ENCODE measurements around the gene ABHD16A. TPM values are rescaled to one million over a fixed set of nuclear protein-coding genes. Genes with fewer than 3 reads are reported as not detected.
A peak's percentile ranks its signal among the peaks of the same experiment; 100 is the strongest.

The ABHD16A gene
- total RNA-seq, 2 experiments from 2014 or later = 53.1 to 55.0 TPM

DNA sequence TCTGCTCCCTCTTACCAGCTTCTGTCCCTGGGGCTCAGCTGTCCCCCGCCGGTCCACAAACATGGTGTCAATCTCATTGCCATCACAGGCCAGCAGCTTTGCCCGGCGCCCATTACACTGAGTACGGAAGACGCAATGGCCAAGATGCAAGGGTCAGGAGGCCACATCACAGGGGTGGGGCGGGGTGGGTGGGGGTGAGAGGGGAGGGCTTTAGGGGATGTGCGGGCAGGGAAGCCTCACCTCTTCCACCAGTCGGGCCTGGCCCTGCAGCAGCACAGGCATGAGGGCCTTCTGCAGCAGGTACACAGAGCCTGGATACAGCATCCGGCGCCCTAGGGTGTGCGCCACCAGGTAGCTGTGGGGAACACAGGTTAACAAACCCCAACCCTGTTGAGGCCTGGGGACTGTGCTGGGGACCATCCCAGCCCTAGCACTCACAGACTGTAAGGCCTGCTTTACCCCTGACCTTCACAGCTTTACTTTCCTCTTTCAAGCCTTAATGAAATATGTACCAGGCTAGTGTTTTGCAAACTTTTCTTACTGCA is 11.5 kb downstream of the ABHD16A start:
- no peak for DNase-seq
- POLR2A ChIA-PET = interaction anchor here (1.1 to 4.1 kb wide), 5 partner anchors 10 to 87 kb away, joined by 3 to 15 read pairs (median 4); partner anchors contain the start of genes ABHD16A and MSH5
- no peak overlapping the region for H3K4me3 Mint-ChIP-seq
- CTCF ChIA-PET = no interaction called here
- H3K9me3 Mint-ChIP-seq = no peaks in the 10 kb centered on the region
- H3K27ac Mint-ChIP-seq = no peak overlapping the region
- peaks cover 3% of the 10 kb centered on the region for H3K4me1 Mint-ChIP-seq
- H3K36me3 Mint-ChIP-seq (ENCODE audit: low read depth) = peaks cover 49% of the 10 kb centered on the region
- H3K27me3 Mint-ChIP-seq = no peaks in the 10 kb centered on the region

DNA sequence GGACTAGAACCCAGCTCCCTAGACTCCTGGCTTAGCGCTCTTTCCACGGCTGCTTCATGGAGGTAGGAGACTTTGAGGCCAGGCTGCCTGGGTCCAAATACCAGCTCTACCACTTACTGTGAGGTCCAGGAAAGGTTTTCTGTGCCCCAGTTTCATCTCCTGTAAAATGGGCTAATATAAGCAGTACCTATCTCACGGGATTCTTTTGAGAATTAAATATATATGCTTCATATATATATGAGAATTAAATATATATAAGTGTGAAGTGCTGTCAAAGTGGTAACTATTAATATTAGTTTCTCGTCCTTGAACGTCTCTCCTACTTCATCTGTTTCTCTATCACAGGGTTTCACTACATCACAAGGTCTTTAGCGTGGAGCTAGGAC is 12.1 kb downstream of the ABHD16A start:
- CTCF ChIA-PET = interaction anchor here (0.7 to 1.6 kb wide), 2 partner anchors 10 to 46 kb away, joined by 4 to 7 read pairs; partner anchors contain the start of gene LY6G5C
- H3K27me3 Mint-ChIP-seq = no peaks in the 10 kb centered on the region
- no peak overlapping the region for H3K4me3 Mint-ChIP-seq
- H3K9me3 Mint-ChIP-seq = no peaks in the 10 kb centered on the region
- no peak overlapping the region for H3K27ac Mint-ChIP-seq
- no peak for DNase-seq
- H3K4me1 Mint-ChIP-seq = peaks cover 3% of the 10 kb centered on the region
- peaks cover 50% of the 10 kb centered on the region for H3K36me3 Mint-ChIP-seq (ENCODE audit: low read depth)
- POLR2A ChIA-PET = interaction anchor here (1.2 to 4.1 kb wide), 4 partner anchors 10 to 49 kb away, joined by 3 to 15 read pairs (median 4); partner anchors contain the start of genes ABHD16A, LY6G5C and MSH5

DNA sequence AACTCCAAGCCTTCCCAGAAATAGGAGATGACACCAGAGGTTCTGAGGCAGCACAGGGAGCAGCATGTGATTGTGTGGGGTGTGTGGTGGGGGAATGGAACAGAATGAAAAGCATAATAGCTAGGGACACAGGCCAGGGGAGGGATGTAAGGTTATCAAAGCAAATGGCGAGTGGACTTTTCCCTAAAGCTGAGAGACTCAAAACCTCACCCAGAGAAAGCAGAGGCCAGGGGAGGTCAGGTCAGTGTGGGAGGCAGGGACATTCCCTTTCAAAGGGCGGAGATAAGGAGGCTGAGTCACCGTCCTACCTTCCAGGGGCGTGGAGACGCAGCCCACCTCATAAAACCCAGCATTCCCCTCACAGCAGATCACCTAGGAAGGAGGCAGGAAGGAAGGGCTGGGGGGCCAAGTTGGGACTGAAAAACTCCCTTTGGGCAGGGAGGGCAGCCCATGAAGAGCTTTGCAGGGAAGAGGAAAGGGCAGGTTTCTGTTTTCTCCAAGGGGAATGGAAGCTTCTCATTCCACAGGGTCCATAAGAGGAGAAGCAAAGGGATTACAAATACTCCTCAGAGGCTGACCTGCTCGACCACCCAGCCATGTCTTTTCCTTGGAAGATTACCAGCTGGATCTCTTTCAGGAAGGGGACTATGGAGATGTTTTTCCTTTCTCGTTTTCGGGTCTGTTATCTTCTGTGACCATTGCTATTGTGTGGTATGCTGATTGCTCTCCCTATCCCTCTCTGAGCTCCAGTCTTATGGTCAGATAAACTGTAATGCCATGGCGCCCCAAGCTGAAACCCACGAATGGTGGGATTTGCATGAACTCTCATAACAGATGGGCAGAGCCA is 12.7 kb downstream of the ABHD16A start:
- Mint-ChIP-seq H3K36me3 (ENCODE audit: low read depth) (peaks cover 51% of the 10 kb centered on the region), H3K4me1 (peaks cover 3% of the 10 kb centered on the region), H3K27ac (peak overlapping the region; percentile 9), H3K4me3 (no peak overlapping the region), H3K9me3 (no peaks in the 10 kb centered on the region), H3K27me3 (no peaks in the 10 kb centered on the region)
- CTCF ChIA-PET = interaction anchor here (0.6 to 1.6 kb wide), 6 partner anchors 9 to 211 kb away, joined by 3 to 7 read pairs (median 4); partner anchors contain the start of genes CLIC1 and LY6G5C
- POLR2A ChIA-PET = interaction anchor here (1.0 to 4.1 kb wide), 5 partner anchors 9 to 49 kb away, joined by 3 to 15 read pairs (median 4); partner anchors contain the start of genes ABHD16A, LY6G5C and MSH5
- no peak for DNase-seq

DNA sequence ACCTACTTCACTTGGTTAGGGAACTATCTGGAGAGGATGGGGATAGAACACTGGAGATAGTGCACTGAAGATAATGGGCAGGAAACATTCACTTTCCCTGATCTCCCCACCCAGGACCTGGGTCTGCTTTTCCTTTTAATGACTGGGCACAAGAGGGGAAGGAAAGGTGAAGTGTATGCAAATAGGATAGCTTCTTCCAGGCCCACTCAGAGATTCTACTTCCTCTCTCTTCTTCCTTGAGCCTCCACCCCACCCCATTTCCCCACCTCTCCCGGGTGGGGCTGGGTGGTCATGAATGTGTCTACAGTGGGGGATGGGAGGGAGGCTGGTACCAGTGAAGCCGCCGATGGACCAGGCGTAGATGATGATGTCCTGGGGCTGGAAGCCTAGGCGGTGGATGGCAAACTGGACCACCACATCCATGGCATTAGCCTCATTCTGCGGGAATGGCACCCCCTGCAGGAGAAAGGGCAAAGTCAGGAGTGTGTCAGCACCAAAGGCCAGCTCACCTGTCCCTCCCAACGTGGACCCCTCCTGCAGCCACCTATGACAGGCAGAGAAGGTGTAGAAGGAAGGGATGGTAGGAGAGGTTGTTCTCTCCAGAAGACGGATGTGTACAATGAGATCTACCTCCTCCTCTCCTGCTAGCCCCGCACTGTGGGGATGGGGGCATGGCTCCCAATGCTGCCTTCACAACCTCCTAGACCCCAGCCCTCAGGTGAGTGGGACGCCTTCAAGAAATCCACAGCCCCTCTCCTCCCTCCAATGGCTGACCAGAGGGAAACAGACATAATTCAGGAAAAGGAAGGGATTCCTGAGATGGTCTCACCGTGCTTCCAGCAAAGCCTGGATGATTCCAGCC is 13.6 kb downstream of the ABHD16A start:
- Mint-ChIP-seq H3K4me3 (no peak overlapping the region), H3K27me3 (no peaks in the 10 kb centered on the region), H3K4me1 (peaks cover 3% of the 10 kb centered on the region), H3K36me3 (ENCODE audit: low read depth) (peaks cover 46% of the 10 kb centered on the region), H3K27ac (no peak overlapping the region), H3K9me3 (no peaks in the 10 kb centered on the region)
- CTCF ChIA-PET = interaction anchor here (0.6 to 1.6 kb wide), 6 partner anchors 8 to 212 kb away, joined by 3 to 7 read pairs (median 4); partner anchors contain the start of genes CLIC1 and LY6G5C
- POLR2A ChIA-PET = interaction anchor here (1.0 to 4.1 kb wide), 3 partner anchors 8 to 17 kb away, joined by 4 to 15 read pairs (median 4); partner anchors contain the start of genes ABHD16A and LY6G5C
- no peak for DNase-seq

DNA sequence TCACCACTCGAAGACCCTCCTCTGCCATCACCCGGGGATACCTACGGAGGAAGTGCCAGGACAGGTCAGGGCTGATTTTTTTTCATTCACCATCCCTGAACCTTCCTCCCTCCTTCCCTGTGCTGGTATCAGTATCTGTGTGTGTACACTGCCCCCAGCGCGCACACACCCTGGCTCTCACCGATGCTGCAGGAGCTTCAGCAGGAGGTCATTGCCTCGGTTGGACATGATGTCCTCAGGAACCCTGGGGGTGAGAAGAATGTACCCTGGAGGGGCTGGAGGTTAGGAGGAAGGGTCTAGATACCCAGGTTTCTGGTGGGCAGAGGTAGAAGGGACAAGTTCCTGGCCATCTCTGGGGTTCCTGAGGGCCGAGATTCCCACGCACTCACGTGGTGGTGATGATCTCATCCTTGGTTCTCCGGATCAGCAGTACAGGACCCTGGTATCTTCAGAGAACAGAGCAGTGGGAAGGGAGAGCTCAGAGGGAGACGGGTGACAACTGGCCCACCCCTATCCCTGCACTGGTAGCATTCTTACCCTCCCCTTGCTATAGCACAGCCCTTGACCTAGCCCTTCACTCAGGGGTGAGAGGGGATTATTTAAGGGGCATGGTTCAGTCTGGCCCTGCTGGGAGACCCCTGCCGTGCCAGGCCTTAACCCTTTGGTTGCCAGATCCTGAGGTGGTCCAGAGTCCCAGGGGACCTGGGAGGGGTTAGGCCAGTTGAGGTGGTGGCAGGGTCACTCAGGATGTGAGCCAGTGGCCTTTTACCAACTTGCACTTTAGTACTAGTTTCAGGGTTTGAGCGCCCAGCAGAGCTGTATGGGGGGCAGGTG is 15.0 kb downstream of the ABHD16A start:
- Mint-ChIP-seq H3K27me3 (no peaks in the 10 kb centered on the region), H3K36me3 (ENCODE audit: low read depth) (peaks cover 39% of the 10 kb centered on the region), H3K9me3 (no peaks in the 10 kb centered on the region), H3K4me1 (peaks cover 3% of the 10 kb centered on the region), H3K27ac (no peak overlapping the region), H3K4me3 (no peak overlapping the region)
- DNase-seq = no peak
- ChIA-PET CTCF (interaction anchor here (1.0 kb wide), 1 partner anchor 16 kb away, joined by 4 read pairs; no protein-coding TSS in a partner anchor), POLR2A (interaction anchor here (1.0 to 1.2 kb wide), 2 partner anchors 21 to 24 kb away, joined by 3 read pairs; no protein-coding TSS in a partner anchor)

DNA sequence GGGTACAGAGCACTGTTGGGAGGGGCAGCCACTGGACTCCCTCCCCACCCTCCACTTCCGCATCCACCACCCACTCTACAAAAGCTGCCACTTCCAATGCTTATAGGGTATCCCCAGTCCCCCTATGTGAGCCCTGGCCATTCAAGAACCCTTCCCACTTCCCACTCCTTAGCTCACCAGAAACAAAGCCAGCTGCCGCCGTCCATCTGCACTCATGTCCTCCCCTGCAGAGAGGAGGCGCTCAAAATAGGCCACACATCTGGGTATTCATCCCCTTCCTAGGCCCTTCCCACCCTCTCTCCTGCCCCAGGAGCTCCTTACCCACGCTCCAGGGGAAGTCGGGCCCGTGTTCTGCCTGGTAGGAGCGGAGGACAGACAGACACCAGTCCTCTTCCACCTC is 15.8 kb downstream of the ABHD16A start:
- ChIA-PET CTCF (no interaction called here), POLR2A (interaction anchor here (1.0 to 1.2 kb wide), 2 partner anchors 21 to 24 kb away, joined by 3 read pairs; no protein-coding TSS in a partner anchor)
- DNase-seq = no peak
- no peak overlapping the region for H3K27ac Mint-ChIP-seq
- H3K4me3 Mint-ChIP-seq = no peak overlapping the region
- peaks cover 3% of the 10 kb centered on the region for H3K4me1 Mint-ChIP-seq
- H3K36me3 Mint-ChIP-seq (ENCODE audit: low read depth) = peaks cover 33% of the 10 kb centered on the region
- no peaks in the 10 kb centered on the region for H3K9me3 Mint-ChIP-seq
- H3K27me3 Mint-ChIP-seq = no peaks in the 10 kb centered on the region

DNA sequence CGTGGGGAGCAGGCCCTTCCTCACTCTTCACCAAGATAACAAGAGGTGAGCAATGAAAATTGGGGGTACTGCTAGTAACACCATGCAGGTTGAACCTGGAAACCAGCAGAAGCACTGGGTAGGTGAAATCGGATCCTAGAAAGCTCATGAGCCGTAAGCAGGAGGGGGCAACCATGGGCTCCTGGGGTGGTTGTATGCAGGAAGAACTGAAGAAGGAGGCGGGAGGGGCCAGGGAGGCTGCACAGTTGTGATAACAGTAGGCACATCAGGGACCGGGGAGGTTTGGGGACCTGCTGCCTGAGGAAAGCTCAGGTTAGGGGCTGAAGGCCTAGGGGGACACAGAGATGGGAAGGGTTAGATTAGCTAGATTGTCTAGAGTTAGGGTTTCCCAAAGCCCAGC is 16.6 kb downstream of the ABHD16A start:
- ChIA-PET POLR2A (interaction anchor here (1.1 to 1.9 kb wide), 2 partner anchors 17 to 52 kb away, joined by 3 to 5 read pairs; partner anchors contain the start of gene ABHD16A), CTCF (interaction anchor here (1.7 kb wide), 1 partner anchor 266 kb away, joined by 3 read pairs; no protein-coding TSS in a partner anchor)
- H3K4me3 Mint-ChIP-seq = no peak overlapping the region
- peaks cover 7% of the 10 kb centered on the region for H3K4me1 Mint-ChIP-seq
- no peak overlapping the region for H3K27ac Mint-ChIP-seq
- no peaks in the 10 kb centered on the region for H3K27me3 Mint-ChIP-seq
- no peaks in the 10 kb centered on the region for H3K9me3 Mint-ChIP-seq
- DNase-seq = no peak
- H3K36me3 Mint-ChIP-seq (ENCODE audit: low read depth) = peaks cover 31% of the 10 kb centered on the region

DNA sequence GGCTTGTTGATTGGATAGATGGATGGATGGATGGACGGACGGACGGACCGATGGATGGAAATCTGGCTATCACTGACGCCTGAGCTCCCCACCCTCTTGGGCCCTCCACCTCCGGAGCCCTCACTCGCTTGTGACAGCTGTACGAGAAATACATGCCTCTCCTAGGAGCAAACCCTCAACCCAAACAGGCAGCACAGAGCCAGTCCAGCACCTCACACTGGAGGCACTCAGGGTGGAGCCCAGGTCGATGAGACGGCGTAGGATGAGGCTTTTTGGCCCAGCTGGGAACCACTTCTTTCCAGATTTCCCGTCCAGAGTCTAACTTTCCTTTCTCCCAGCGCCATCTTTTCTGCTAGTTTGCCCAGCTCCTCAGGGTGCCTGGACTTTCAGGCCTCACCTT is 19.5 kb downstream of the ABHD16A start:
- H3K4me1 Mint-ChIP-seq = peaks cover 27% of the 10 kb centered on the region
- H3K27ac Mint-ChIP-seq = no peak overlapping the region
- peaks cover 21% of the 10 kb centered on the region for H3K36me3 Mint-ChIP-seq (ENCODE audit: low read depth)
- DNase-seq = no peak
- ChIA-PET POLR2A (interaction anchor here (1.4 kb wide), 1 partner anchor 12 kb away, joined by 3 read pairs; no protein-coding TSS in a partner anchor), CTCF (interaction anchor here (1.0 kb wide), 1 partner anchor 86 kb away, joined by 3 read pairs; no protein-coding TSS in a partner anchor)
- no peaks in the 10 kb centered on the region for H3K9me3 Mint-ChIP-seq
- no peaks in the 10 kb centered on the region for H3K27me3 Mint-ChIP-seq
- no peak overlapping the region for H3K4me3 Mint-ChIP-seq

DNA sequence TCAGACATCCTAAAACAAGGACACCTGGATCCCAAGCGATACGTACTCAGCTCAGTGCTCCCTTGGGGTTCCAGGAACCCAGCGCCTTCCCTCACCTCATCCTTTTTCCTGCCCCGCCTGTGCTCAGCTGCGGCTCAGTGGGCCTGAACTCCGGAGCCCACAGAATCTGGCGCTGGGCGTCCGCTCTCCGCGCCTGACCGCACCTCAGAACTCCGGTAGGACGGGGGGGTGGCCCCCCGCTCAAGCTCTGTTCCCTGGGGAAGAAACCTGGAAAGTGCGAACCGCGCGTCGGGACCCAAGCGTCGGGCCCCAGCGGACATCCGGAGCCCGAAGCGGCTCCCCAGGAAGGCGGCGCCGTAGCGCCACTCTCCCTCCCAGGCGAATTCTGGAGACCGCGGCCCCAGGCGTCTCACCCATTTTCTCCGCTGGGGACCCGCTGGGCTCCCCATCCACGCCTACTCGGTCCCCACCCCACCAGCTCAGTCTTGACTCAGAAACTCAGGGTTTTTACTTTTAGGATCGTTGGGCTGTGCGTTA is 21.9 kb downstream of the ABHD16A start:
- peak; percentile 56 for DNase-seq
- no peaks in the 10 kb centered on the region for H3K27me3 Mint-ChIP-seq
- H3K36me3 Mint-ChIP-seq (ENCODE audit: low read depth) = peaks cover 9% of the 10 kb centered on the region
- POLR2A ChIA-PET = interaction anchor here (0.7 to 2.2 kb wide), 9 partner anchors 9 to 132 kb away, joined by 3 to 8 read pairs (median 4); partner anchors contain the start of genes BAG6 and MSH5
- H3K27ac Mint-ChIP-seq = peak overlapping the region; percentile 46
- H3K9me3 Mint-ChIP-seq = no peaks in the 10 kb centered on the region
- CTCF ChIA-PET = interaction anchor here (0.6 to 2.1 kb wide), 9 partner anchors 9 to 182 kb away, joined by 3 to 11 read pairs (median 5); partner anchors contain the start of gene NEU1
- H3K4me3 Mint-ChIP-seq = peak overlapping the region; percentile 74
- peaks cover 38% of the 10 kb centered on the region for H3K4me1 Mint-ChIP-seq

DNA sequence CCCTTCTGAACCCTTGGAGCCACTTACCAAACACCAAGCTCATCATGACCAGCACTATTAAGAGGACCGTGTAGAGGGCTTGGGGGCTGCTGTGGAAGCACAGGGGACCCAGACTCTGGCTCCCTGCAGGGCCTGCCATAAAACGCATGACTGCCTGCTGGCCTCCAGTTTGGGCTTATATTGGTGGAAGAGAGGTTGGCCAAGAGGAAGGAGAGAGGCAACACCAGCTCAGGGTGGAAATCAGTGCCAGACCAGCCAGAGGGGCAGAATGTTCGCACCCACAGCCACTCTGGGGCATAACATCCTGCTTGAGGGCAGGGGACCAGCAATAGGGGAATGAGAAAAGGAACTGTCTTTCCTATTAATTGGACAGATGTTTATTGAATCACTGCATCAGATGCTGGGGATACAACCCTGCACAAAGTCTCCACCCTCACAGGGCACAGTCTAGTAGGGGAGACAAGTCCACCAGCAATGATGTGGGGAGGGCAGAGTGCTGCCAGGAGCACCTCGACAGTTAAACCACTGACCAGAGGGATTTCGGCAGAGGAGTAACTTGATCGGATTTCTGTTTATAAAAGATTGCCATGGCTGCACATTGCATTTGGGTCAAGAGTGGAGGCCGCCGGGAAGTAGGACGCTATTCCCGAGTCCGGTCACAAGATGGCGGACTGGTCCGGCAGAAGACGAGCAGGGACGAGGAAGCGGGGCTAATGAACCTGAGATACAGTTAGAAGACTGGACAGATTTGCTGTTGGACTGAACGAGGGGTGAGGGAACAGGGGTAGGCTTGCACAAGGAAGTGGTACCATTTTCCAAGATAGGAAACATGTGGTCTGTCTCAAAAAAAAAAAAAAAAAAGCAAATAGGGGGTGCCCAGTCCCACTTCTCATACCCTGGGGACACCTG is 22.6 kb downstream of the ABHD16A start, which contains the start of gene LY6G5C:
TSS of gene LY6G5C (minus strand) at position 842 of the 909 bp plus-strand sequence. CDS start at position 148, 694 bp downstream.
- ChIA-PET CTCF (interaction anchor here (0.5 to 2.1 kb wide), 14 partner anchors 10 to 250 kb away, joined by 3 to 11 read pairs (median 4); partner anchors contain the start of genes LY6G5B and NEU1), POLR2A (interaction anchor here (0.8 to 2.2 kb wide), 9 partner anchors 10 to 132 kb away, joined by 3 to 8 read pairs (median 4); partner anchors contain the start of genes BAG6 and MSH5)
- peak; percentile 77 for DNase-seq
- Mint-ChIP-seq H3K4me1 (peaks cover 38% of the 10 kb centered on the region), H3K27ac (peak within 1 kb of the TSS; percentile 46), H3K4me3 (peak within 1 kb of the TSS; percentile 74), H3K27me3 (no peaks in the 10 kb centered on the region), H3K9me3 (no peaks in the 10 kb centered on the region), H3K36me3 (ENCODE audit: low read depth) (peaks cover 4% of the 10 kb centered on the region)
